Heart left ventricle (tissue), 16 donors: ENCODE data around the gene FUT8. TPM values are rescaled to one million over a fixed set of nuclear protein-coding genes. Genes with fewer than 3 reads are reported as not detected.

Source experiments
- ATAC-seq, 4 donors: fragments of 200-7000 bp; cut with Tn5 transposase; one replicate each; pipeline ENCODE4 v1.9.1; 2020 to 2022; ENCODE audit warnings: moderate library complexity in 4 of 4, mild to moderate bottlenecking in 3 of 4, moderate number of reproducible peaks in 1 of 4
- DNase-seq, 5 donors: peaks; one replicate each; pipeline ENCODE4 v3.0.0-alpha.2; 2020
- H3K27ac ChIP-seq, 12 donors: fragments of 200-600 bp; sonication (generic) in 4 of 12; one replicate each; pipeline versions ENCODE4 v1.5.0 to v1.8.0; 2016 to 2022; ENCODE audit warnings: mild to moderate bottlenecking in 2 of 12
- H3K27me3 ChIP-seq, 9 donors: fragments of 200-600 bp; sonication (generic) in 2 of 9; one replicate each; pipeline versions ENCODE4 v1.5.1 to v1.8.0; 2016 to 2022; ENCODE audit warnings: mild to moderate bottlenecking in 3 of 9
- H3K36me3 ChIP-seq, 9 donors: fragments of 200-600 bp; sonication (generic) in 2 of 9; one replicate each; pipeline versions ENCODE4 v1.5.0 to v1.8.0; 2018 to 2022; ENCODE audit warnings: mild to moderate bottlenecking in 2 of 9
- H3K4me1 ChIP-seq, 12 donors: fragments of 200-600 bp; sonication (generic) in 4 of 12; one replicate each; pipeline versions ENCODE4 v1.5.0 to v1.8.0; 2016 to 2022; ENCODE audit warnings: mild to moderate bottlenecking in 3 of 12
- H3K4me3 ChIP-seq, 12 donors: fragments of 200-600 bp; sonication (generic) in 4 of 12; one replicate each; pipeline versions ENCODE4 v1.5.0 to v1.8.0; 2017 to 2022; ENCODE audit warnings: mild to moderate bottlenecking in 9 of 12, moderate library complexity in 4 of 12
- H3K9me3 ChIP-seq, 12 donors: fragments of 200-600 bp; sonication (generic) in 4 of 12; one replicate each; pipeline versions ENCODE4 v1.5.0 to v1.8.0; 2016 to 2022; ENCODE audit warnings: mild to moderate bottlenecking in 1 of 12
- CTCF ChIP-seq, 12 donors: fragments of 200-600 bp; sonication (generic) in 4 of 12; IDR thresholded peaks; one replicate each; pipeline versions ENCODE4 v1.5.0 to v1.8.0; 2018 to 2022; ENCODE audit warnings: antibody characterized with exemption in 12 of 12, mild to moderate bottlenecking in 5 of 12
- POLR2A ChIP-seq, 2 donors: fragments of 450-650 bp; IDR thresholded peaks; one replicate each; pipeline ENCODE4 v1.6.1; 2017; ENCODE audit warnings: antibody characterized with exemption in 2 of 2, mild to moderate bottlenecking in 2 of 2, moderate library complexity in 2 of 2
- WGBS, 4 donors: extraction: QIAGEN DNeasy Blood & Tissue Kit in 2 of 4; methylation state at CpG; one replicate each; pipeline versions ENCODE4 v1.1.5 to v1.1.7; 2013 to 2018; 5-methylcytosine and 5-hydroxymethylcytosine counted together
- intact Hi-C, 10 donors: fragments of 100-400 bp; cut with DNase I; formaldehyde crosslinking; loops; one replicate each; pipeline versions ENCODE4 v1.11.1 to v1.14.2; 2022
- polyA plus RNA-seq, 2 donors: library from polyadenylated mRNA; stranded (reverse); fragments of 200-250 nt; gene quantifications; one replicate each; pipeline ENCODE4 v1.2.3, GENCODE V29; 2013
- total RNA-seq, 9 donors: library from RNA; depleted of rRNA in 2 of 9; stranded (reverse); fragments of >200 nt in 2 of 9; fragmentation: NEBNext Ultra II Directional in 3 of 9; extraction: Animal tissue kit (Norgen Biotek cat#: 25700) in 3 of 9; gene quantifications; one replicate each; pipeline versions ENCODE4 v1.1.0 to v1.2.4, GENCODE V29; 2016 to 2023
- donor health status: ischemic (EF 13 %, LVEDD 7.1; RV severe dilation, severe dysfunction).
- donor health status: healthy with polysubstance abuse.
- donor health status: DM: no; HTN: yes; CAD: no.
- donor health status: DM: no; HTN: no; CAD: no.
- donor health status: ischemic (EF 25% LVEDD 6.9; RV normal size, moderate dysfunction).
- donor health status: ischemic (EF 25% LVEDD 5.7; RV mildly dilated, moderate dysfunction).
- donor health status: healthy.
- donor health status: DM: yes; HTN: yes; CAD: no.
- donor health status: ischemic (EF 35%, LVEDD 5.7; RV mildly dilated, moderate dysfunction).
- donor health status: nonischemic (EF 11% LVEDD 7.7; RV severe dilation, severe dysfunction).
- donor health status: DM: yes; HTN: yes; CAD: no.
- donor health status: PGD.
- donor health status: ischemic (EF 29% LVEDD 5.4; RV normal size, mild dysfunction).
- donor health status: nonischemic (EF 23%, LVEDD 6.1; RV moderate dilation, normal function).

The FUT8 gene
- total and polyA plus RNA-seq, 11 donors: 2.8 to 17.3 (median 11.2) TPM

GRCh38 chr14:65564370-65564769 lies 151.8 kb downstream of the FUT8 start:
- Histone ChIP-seq H3K4me3 (no peak overlapping the region), H3K4me1 (peaks cover 0 to 6% (median 0%) of the 10 kb centered on the region in 12 donors), H3K27me3 (no peaks in the 10 kb centered on the region), H3K36me3 (peaks cover 0 to 17% (median 0%) of the 10 kb centered on the region in 9 donors), H3K9me3 (no peaks in the 10 kb centered on the region), H3K27ac (no peak overlapping the region)
- 85 to 99% (median 97%) methylated on average over 4 of the region's 4 CpGs for WGBS, 4 donors
- DNase-seq: no peak
- intact Hi-C loops: no loop called here
- no peak for ATAC-seq
- TF ChIP-seq POLR2A (IDR thresholded peaks at IDR 0.05): no peak
- TF ChIP-seq CTCF (IDR thresholded peaks at IDR 0.05): no peak

- no peaks in the 10 kb centered on the region for H3K27me3 ChIP-seq
- H3K4me3 ChIP-seq: no peak overlapping the region
- WGBS, 4 donors: 50 to 68% (median 60%) methylated on average over 1 of the region's 1 CpG
- intact Hi-C loops: no loop called here
- no peak overlapping the region for H3K27ac ChIP-seq
- TF ChIP-seq POLR2A (IDR thresholded peaks at IDR 0.05) (no peak), CTCF (IDR thresholded peaks at IDR 0.05) (no peak)
- DNase-seq: no peak
- ATAC-seq: peak in 1 of 4 donors; percentile 39
- H3K9me3 ChIP-seq: no peaks in the 10 kb centered on the region
- H3K36me3 ChIP-seq: peaks cover 0 to 17% (median 0%) of the 10 kb centered on the region in 9 donors
- peaks cover 0 to 6% (median 0%) of the 10 kb centered on the region in 12 donors for H3K4me1 ChIP-seq
These were observed 153.4 kb downstream of the FUT8 start for GRCh38 chr14:65565948-65566347.

- Histone ChIP-seq H3K36me3 (peaks cover 0 to 8% (median 0%) of the 10 kb centered on the region in 9 donors), H3K27me3 (no peaks in the 10 kb centered on the region), H3K4me1 (peaks cover 0 to 6% (median 0%) of the 10 kb centered on the region in 12 donors), H3K4me3 (no peak overlapping the region), H3K9me3 (no peaks in the 10 kb centered on the region), H3K27ac (no peak overlapping the region)
- TF ChIP-seq CTCF (IDR thresholded peaks at IDR 0.05): no peak
- no peak for TF ChIP-seq POLR2A (IDR thresholded peaks at IDR 0.05)
- WGBS, 4 donors: 93 to 94% (median 94%) methylated on average over 5 of the region's 5 CpGs
- DNase-seq (no peak), ATAC-seq (no peak)
- intact Hi-C loops: no loop called here
These were observed 154.4 kb downstream of the FUT8 start for GRCh38 chr14:65566820-65567522.

- Histone ChIP-seq H3K36me3 (no peaks in the 10 kb centered on the region), H3K4me3 (no peak overlapping the region), H3K4me1 (no peaks in the 10 kb centered on the region), H3K27ac (no peak overlapping the region), H3K27me3 (no peaks in the 10 kb centered on the region), H3K9me3 (no peaks in the 10 kb centered on the region)
- ATAC-seq: no peak
- intact Hi-C loops: no loop called here
- no peak for DNase-seq
- 49 to 89% (median 73%) methylated on average over 2 of the region's 2 CpGs for WGBS, 4 donors
- TF ChIP-seq POLR2A (IDR thresholded peaks at IDR 0.05): no peak
- TF ChIP-seq CTCF (IDR thresholded peaks at IDR 0.05): no peak
These were observed 162.1 kb downstream of the FUT8 start for GRCh38 chr14:65574611-65575010.
